Gastroesophageal sphincter (tissue), 4 donors: Measurements from ENCODE around the gene MARCHF6. TPM values are rescaled to one million over a fixed set of nuclear protein-coding genes. Genes with fewer than 3 reads are reported as not detected.
"Not testable (repeated sequence)": the region's sequence is repeated elsewhere in the genome, so short reads cannot be mapped to it uniquely, and the experiment has no call there.

ENCODE experiments used
- ATAC-seq: fragments of 150-250 bp; one replicate; pipeline ENCODE4 v1.9.1; 2016; ENCODE audit warnings: mild to moderate bottlenecking, moderate library complexity
- H3K27ac ChIP-seq, 4 donors: fragments of 200-600 bp; sonication (generic) in 3 of 4; 1 replicate in 3 of 4; 2 replicates in 1 of 4; pipeline ENCODE4 v1.5.1; 2016 to 2019
- H3K27me3 ChIP-seq: fragments of 200-600 bp; sonication (generic); one replicate; pipeline ENCODE4 v1.5.1; 2019
- H3K36me3 ChIP-seq, 2 donors: fragments of 200-600 bp; sonication (generic); one replicate each; pipeline ENCODE4 v1.5.1; 2019; ENCODE audit warnings: control low read depth in 1 of 2
- H3K4me1 ChIP-seq, 3 donors: fragments of 200-600 bp; sonication (generic); 1 replicate in 2 of 3; 2 replicates in 1 of 3; pipeline ENCODE4 v1.5.1; 2016 to 2019; ENCODE audit warnings: control low read depth in 2 of 3
- H3K4me3 ChIP-seq, 2 donors: fragments of 200-600 bp; sonication (generic); one replicate each; pipeline ENCODE4 v1.5.1; 2019; ENCODE audit warnings: mild to moderate bottlenecking in 1 of 2, moderate library complexity in 1 of 2
- H3K9me3 ChIP-seq, 3 donors: fragments of 200-600 bp; sonication (generic); one replicate each; pipeline ENCODE4 v1.5.1; 2017 to 2019; ENCODE audit warnings: control low read depth in 2 of 3
- CTCF ChIP-seq, 4 experiments: fragments of 200-600 bp in 2 of 4; fragments of 450-650 bp in 2 of 4; sonication (generic) in 1 of 4; IDR thresholded peaks; one replicate each; pipeline ENCODE4 v1.5.1; 2017 to 2019; ENCODE audit warnings: antibody characterized with exemption in 4 of 4, mild to moderate bottlenecking in 2 of 4, moderate library complexity in 2 of 4
- EP300 ChIP-seq: sonication (generic); formaldehyde crosslinking; IDR thresholded peaks from one replicate; pipeline ENCODE4 v1.6.1; 2017; ENCODE audit warnings: antibody characterized with exemption, mild to moderate bottlenecking
- POLR2A ChIP-seq, 2 donors: fragments of 450-650 bp; IDR thresholded peaks; one replicate each; pipeline ENCODE4 v1.6.1; 2017; ENCODE audit warnings: antibody characterized with exemption in 2 of 2, mild to moderate bottlenecking in 2 of 2, moderate library complexity in 1 of 2
- POLR2AphosphoS5 ChIP-seq: sonication (generic); formaldehyde crosslinking; IDR thresholded peaks from one replicate; pipeline ENCODE4 v1.6.1; 2017; ENCODE audit warnings: antibody characterized with exemption
- WGBS, 2 donors: methylation state at CpG; one replicate each; pipeline ENCODE4 v1.1.5; 2018; ENCODE audit warnings: low coverage in 1 of 2; 5-methylcytosine and 5-hydroxymethylcytosine counted together
- total RNA-seq, 4 donors: library from RNA; depleted of rRNA; stranded (reverse); fragments of >200 nt; gene quantifications; one replicate each; pipeline ENCODE4 v1.1.0, GENCODE V29; 2016

Gene MARCHF6
- total RNA-seq, 4 donors from 2014 or later: 69.9 to 106 (median 93.9) TPM

DNA sequence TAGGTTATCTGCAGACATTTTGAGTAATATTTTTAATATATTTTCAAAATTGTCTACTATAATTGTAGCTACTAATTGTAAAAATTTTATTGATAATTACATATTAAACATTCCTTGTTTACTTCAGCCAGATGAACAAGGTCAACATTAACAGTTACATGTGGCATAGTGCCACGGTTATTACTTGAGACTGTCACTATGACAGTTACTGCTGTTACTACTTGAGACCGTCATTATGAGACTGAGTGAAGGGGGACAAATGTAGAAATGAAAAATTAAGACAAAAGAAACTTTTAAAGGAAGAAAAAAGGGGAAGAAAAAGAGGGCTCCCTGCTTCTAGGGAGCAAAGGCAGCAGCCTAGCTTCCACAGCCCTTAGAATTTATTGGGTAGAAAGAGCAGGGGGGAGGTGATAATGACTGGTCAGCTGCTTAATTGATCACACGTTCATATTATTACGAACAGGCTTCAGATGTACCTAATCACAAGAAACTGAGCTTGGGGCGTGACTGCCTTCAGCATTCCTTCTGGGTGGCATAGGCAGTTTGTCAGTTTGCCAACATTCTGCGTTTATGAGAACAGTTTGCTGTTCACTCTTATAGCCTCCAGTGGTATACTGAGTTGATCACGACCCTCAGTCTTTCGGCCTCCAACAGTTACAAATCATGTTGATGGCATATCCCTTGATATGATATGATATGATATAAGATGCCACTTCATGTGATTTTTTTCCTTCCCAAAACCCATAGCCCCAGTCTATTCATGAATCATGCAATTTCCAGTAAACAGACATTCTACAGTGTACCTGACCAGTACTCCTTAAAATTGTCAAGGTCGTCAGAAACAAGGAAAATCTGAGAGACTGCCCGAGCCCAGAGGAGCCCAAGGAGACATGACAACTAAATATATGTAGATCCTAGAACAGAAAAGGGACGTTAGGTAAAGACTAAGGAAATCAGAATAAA lies 13.1 kb downstream of the MARCHF6 start:
- TF ChIP-seq EP300 (no peak), POLR2AphosphoS5 (no peak), POLR2A (IDR thresholded peaks at IDR 0.05) (no peak), CTCF (IDR thresholded peaks at IDR 0.05) (no peak)
- Histone ChIP-seq H3K36me3 (no peaks in the 10 kb centered on the region), H3K27me3 (no peaks in the 10 kb centered on the region), H3K9me3 (no peaks in the 10 kb centered on the region), H3K27ac (peak overlapping the region in 1 of 4 donors; percentile 53), H3K4me1 (peaks cover 14 to 76% (median 14%) of the 10 kb centered on the region in 3 donors), H3K4me3 (no peak overlapping the region)
- ATAC-seq: no peak
- 38 to 39% methylated on average over 5 to 11 of the region's 11 CpGs for WGBS, 2 donors

- Histone ChIP-seq H3K27ac (no peak overlapping the region), H3K9me3 (no peaks in the 10 kb centered on the region), H3K27me3 (no peaks in the 10 kb centered on the region), H3K4me3 (no peak overlapping the region), H3K36me3 (no peaks in the 10 kb centered on the region), H3K4me1 (peaks cover 14 to 86% (median 14%) of the 10 kb centered on the region in 3 donors)
- no peak for TF ChIP-seq POLR2A (IDR thresholded peaks at IDR 0.05)
- WGBS, 2 donors: 100% methylated on average over 1 of the region's 1 CpG; no CpG with 5 or more reads in 1 of the 2 donors
- no peak for ATAC-seq
Observed at GRCh38 chr5:10367579-10367978, 14.1 kb downstream of the MARCHF6 start.

- Histone ChIP-seq H3K4me3 (no peak overlapping the region), H3K9me3 (no peaks in the 10 kb centered on the region), H3K36me3 (no peaks in the 10 kb centered on the region), H3K4me1 (peaks cover 19 to 97% (median 19%) of the 10 kb centered on the region in 3 donors), H3K27me3 (no peaks in the 10 kb centered on the region), H3K27ac (no peak overlapping the region)
- 86% methylated on average over 1 to 2 of the region's 2 CpGs for WGBS, 2 donors
- no peak for ATAC-seq
- no peak for TF ChIP-seq EP300
- TF ChIP-seq CTCF (IDR thresholded peaks at IDR 0.05): no peak
Observed at GRCh38 chr5:10370931-10371330, 17.4 kb downstream of the MARCHF6 start.

GRCh38 chr5:10371369-10371768 lies 17.9 kb downstream of the MARCHF6 start:
- peaks cover 16 to 97% (median 18%) of the 10 kb centered on the region in 3 donors for H3K4me1 ChIP-seq
- H3K36me3 ChIP-seq, H3K27ac ChIP-seq, H3K4me3 ChIP-seq, ATAC-seq, H3K9me3 ChIP-seq, H3K27me3 ChIP-seq: not testable (repeated sequence)
- 45 to 71% methylated on average over 2 of the region's 2 CpGs for WGBS, 2 donors

DNA sequence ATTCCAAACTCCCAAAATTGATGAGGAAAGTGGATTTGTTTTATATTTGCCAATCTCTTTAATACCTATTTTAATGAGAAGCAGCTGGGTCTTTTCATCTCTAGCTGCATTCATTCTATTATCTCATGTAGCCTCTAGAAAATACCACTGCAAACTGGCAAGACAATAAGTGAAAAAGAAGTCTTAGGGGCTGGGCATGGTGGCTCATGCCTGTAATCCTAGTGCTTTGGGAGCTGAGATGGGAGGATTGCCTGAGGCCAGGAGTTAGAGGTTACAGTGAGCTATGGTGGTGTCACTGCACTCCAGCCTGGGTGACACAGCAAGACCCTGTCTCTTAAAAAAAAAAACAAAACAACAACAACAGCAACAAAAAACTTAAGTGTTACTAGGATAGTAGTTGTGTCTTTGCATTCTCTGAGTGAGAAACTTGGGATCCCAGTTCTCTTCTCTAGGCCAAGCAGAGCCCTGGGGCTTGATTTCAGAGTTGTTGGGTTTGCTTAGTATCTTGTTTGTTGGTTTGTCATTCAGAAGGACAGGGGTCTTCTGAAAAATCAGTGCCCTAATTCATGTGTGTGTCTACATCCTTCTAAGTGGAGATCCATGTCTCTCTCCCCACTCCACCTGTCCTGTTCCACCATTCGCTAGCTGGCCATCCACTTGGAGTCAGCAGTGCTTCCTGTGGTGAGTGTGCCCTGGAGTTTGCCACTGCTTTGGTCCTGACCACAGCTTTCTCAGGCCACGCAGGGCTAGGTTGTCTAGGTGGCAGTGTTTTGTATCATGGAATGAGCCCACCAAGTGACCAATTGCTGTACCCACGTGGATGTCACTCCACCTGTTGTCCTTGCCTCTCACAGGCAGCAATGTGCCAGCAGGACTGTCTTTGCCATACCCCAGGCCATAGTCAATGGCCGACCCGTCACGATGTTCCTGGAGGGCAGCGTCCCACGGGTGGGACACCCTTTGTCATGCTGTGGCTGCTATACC lies 19.5 kb downstream of the MARCHF6 start:
- Histone ChIP-seq H3K9me3 (no peaks in the 10 kb centered on the region), H3K27me3 (no peaks in the 10 kb centered on the region), H3K36me3 (peaks cover 0 to 5% of the 10 kb centered on the region in 2 donors), H3K4me3 (no peak overlapping the region), H3K4me1 (peaks cover 7 to 97% (median 12%) of the 10 kb centered on the region in 3 donors), H3K27ac (no peak overlapping the region)
- TF ChIP-seq CTCF (IDR thresholded peaks at IDR 0.05) (no peak), POLR2AphosphoS5 (no peak), EP300 (no peak), POLR2A (IDR thresholded peaks at IDR 0.05) (no peak)
- WGBS, 2 donors: 95% methylated on average over 4 of the region's 8 CpGs; no CpG with 5 or more reads in 1 of the 2 donors
- no peak for ATAC-seq
